GM21360 (cell line): ENCODE results near the gene DOK3.

ENCODE experiments used
- ATAC-seq: cut with Tn5 transposase; IDR thresholded peaks from one replicate; pipeline ENCODE4 v1.9.1; 2021; ENCODE audit warnings: mild to moderate bottlenecking, moderate library complexity; ENCODE audit not compliant: unreplicated experiment

The DOK3 gene

GRCh38 chr5:177484902-177485549, 24.6 kb downstream of the DOK3 start:
- ATAC-seq: no peak

- ATAC-seq: no peak
Measured at GRCh38 chr5:177483994-177484901, 25.4 kb downstream of the DOK3 start.

DNA sequence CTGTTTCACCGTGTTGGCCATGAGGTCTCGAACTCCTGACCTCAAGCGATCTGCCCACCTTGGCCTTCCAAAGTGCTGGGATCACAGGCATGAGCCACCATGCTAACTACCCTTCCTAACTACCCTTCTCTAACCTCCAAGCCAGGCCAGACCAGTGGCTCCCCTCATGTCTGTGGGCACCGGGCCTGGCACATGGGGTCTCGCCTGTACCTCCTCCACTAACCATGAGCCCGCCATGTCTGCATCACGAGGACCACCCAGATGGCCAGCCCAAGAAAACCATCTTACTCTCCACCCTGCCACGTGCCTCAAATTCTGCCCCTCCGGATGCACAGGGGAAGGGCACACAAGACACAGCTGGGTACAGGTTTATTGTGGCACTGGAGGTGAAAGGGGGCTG, 26.6 kb downstream of the DOK3 start:
- no peak for ATAC-seq

DNA sequence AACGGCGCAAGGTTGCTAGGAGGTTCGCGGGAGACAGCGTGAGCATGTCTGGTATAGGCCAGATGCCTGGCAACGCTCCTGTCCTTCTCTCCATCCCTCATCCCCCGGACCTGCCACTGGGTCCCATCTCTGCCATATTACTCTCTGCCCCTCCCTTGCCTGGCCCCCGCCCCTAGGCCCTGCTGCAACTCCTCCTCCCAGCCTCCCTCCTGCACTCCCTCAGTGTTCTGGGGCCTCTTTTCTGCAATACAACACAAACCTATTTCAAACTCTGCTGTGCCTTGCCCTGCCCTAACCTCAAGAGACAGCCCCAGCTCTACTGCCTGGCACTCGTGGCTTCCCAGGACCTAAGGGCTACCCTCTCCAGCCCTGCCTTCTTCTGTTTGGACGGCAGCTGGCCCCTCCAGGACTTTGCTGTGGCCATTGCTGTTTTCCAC, 27.2 kb downstream of the DOK3 start:
- ATAC-seq: no peak

- no peak for ATAC-seq
Measured at GRCh38 chr5:177479774-177480173, 29.9 kb downstream of the DOK3 start.

DNA sequence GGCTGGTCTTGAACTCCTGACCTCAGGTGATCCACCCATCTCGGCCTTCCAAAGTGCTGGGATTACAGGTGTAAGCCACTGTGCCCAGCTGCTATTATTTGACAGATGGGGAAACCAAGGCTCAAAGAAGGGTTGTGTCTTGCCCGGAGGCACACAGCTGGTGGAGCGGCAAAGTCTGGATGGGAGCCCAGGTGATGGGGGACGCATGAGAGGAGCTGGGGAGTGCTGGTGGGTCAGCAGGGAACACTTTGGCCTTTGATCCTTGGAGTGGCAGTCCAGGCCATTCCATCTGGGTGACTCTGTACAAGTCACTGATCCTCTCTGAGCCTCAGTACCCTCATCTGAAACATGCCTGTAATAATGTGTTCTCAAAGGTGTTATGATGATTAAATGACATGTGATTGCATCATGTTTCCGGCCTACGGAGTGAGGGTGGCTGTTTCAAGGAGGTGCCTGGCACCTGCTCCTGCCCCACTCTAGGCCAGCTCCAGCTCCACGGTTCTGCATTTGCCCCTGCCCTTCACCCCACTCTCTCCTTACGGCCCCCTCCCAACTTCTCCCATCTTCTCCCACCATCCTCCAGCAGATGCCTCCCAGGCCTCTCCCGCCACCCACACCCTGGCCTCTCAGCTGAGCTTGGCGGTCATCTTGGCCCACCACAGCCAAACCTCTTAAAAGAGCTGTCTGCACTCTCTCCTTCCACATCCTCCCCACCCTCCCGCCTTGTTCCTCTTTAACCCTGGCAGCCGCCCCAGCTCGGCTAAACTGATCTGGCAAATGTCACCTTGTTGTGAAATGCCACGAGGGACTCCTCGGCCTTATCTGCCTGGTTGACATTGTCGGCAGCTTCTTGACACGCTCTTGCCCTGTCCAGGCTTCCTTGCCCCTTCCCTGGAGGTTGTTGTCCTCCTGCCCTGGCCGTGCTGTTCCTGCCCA, 30.6 kb downstream of the DOK3 start:
- no peak for ATAC-seq

DNA sequence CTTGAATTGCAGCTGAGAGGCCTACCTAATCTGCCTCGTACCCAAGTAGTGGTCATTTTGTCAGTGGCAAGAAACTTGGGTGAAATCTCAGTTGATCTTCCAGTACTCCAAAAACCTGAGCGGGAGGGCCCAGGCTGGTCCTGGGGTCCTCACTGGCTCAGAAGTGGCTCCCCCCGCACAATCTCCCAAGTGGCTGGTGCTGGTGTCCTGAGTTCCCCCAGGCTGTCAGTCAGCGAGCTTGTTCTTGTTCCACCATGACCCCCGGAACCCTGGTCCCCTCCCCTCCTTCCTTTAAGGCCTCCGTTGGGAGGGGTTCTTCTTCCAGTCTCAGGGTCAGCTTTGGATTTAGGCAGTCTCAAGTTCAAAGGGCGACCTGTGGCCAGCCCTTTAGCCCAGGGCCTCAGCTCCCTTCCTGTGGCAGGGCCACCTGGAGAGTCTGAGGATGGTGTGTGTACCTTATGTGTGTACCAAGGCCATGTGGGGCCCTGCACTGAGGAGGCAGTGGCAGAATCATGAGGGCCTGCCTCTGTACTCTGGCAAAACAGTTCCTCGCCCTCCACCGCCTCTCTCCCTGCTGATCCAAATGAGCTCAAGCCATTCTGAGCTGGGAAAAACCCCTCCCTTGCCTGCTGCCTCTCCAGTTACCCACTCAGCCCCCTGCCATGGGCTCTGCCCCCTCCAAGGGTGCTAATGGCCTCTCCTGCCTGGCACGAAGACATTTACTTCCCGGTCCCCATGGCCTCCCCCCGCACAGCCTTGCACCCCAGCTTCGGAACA, 31.7 kb downstream of the DOK3 start:
- no peak for ATAC-seq

GRCh38 chr5:177476531-177477233, 32.9 kb downstream of the DOK3 start:
- ATAC-seq: no peak

- no peak for ATAC-seq
Measured at GRCh38 chr5:177475563-177476427, 33.8 kb downstream of the DOK3 start.

GRCh38 chr5:177474846-177475562, 34.6 kb downstream of the DOK3 start:
- ATAC-seq: no peak

GRCh38 chr5:177474002-177474476, 35.6 kb downstream of the DOK3 start:
- no peak for ATAC-seq

GRCh38 chr5:177473443-177474001, 36.1 kb downstream of the DOK3 start, which contains the start of gene DBN1:
DBN1 (minus strand) TSS chr5:177473634; CDS start chr5:177473521, 113 bp downstream.
- ATAC-seq: no peak

GRCh38 chr5:177472460-177473442, 36.9 kb downstream of the DOK3 start:
- ATAC-seq: no peak

- no peak for ATAC-seq
Measured at GRCh38 chr5:177471610-177472356, 37.8 kb downstream of the DOK3 start.

GRCh38 chr5:177470759-177471536, 38.7 kb downstream of the DOK3 start:
- ATAC-seq: no peak
